Hepatocyte (in vitro differentiated cells): Measurements from ENCODE around the gene MARK3. TPM values are rescaled to one million over a fixed set of nuclear protein-coding genes. Genes with fewer than 3 reads are reported as not detected.

Experiments used
- DNase-seq: peaks from one replicate; pipeline ENCODE4 v3.0.0-alpha.2; 2016; ENCODE audit warnings: low spot score
- H2AFZ ChIP-seq: fragments of 200-600 bp; sonication (generic); 2 replicates; pipeline ENCODE4 v1.6.0; 2016; ENCODE audit warnings: antibody characterized with exemption, mild to moderate bottlenecking
- H3K27ac ChIP-seq: fragments of 200-600 bp; sonication (generic); 2 replicates; pipeline ENCODE4 v1.5.1; 2016; ENCODE audit warnings: mild to moderate bottlenecking
- H3K27me3 ChIP-seq: fragments of 200-600 bp; sonication (generic); 2 replicates; pipeline ENCODE4 v1.6.1; 2016
- H3K36me3 ChIP-seq: fragments of 200-600 bp; sonication (generic); replicated peaks from 2 replicates; pipeline ENCODE4 v1.5.1; 2016; ENCODE audit warnings: low read depth; ENCODE audit not compliant: insufficient read depth
- H3K4me1 ChIP-seq: fragments of 200-600 bp; sonication (generic); 2 replicates; pipeline ENCODE4 v1.5.1; 2016; ENCODE audit warnings: mild to moderate bottlenecking, moderate library complexity; ENCODE audit not compliant: insufficient read depth
- H3K4me2 ChIP-seq: fragments of 200-600 bp; sonication (generic); 2 replicates; pipeline ENCODE4 v1.6.0; 2016
- H3K4me3 ChIP-seq: fragments of 200-600 bp; sonication (generic); 2 replicates; pipeline ENCODE4 v1.5.1; 2016; ENCODE audit warnings: mild to moderate bottlenecking
- H3K79me2 ChIP-seq: fragments of 200-600 bp; sonication (generic); 2 replicates; pipeline ENCODE4 v1.6.0; 2017; ENCODE audit warnings: mild to moderate bottlenecking
- H3K9me2 ChIP-seq: fragments of 200-600 bp; sonication (generic); replicated peaks from 2 replicates; pipeline ENCODE4 v1.6.0; 2017; ENCODE audit warnings: mild to moderate bottlenecking; ENCODE audit not compliant: insufficient read depth
- H3K9me3 ChIP-seq: fragments of 200-600 bp; sonication (generic); 2 replicates; pipeline ENCODE4 v1.5.1; 2016; ENCODE audit warnings: low read depth, mild to moderate bottlenecking
- H4K20me1 ChIP-seq: fragments of 200-600 bp; sonication (generic); 2 replicates; pipeline ENCODE4 v1.6.0; 2016; ENCODE audit warnings: mild to moderate bottlenecking; ENCODE audit not compliant: insufficient read depth, poor library complexity, severe bottlenecking
- EZH2 ChIP-seq: fragments of 200-600 bp; sonication (generic); IDR thresholded peaks from 2 replicates; pipeline ENCODE4 v1.6.1; 2016; ENCODE audit warnings: antibody characterized with exemption, mild to moderate bottlenecking, borderline replicate concordance
- EZH2phosphoT487 ChIP-seq: fragments of 200-600 bp; sonication (generic); IDR thresholded peaks from one replicate; pipeline ENCODE4 v1.6.1; 2018; ENCODE audit warnings: antibody characterized with exemption, mild to moderate bottlenecking, low read depth, moderate library complexity; ENCODE audit not compliant: unreplicated experiment, severe bottlenecking
- WGBS: methylation state at CpG from one replicate; pipeline ENCODE4 v1.1.6; 2016; ENCODE audit warnings: low lambda C conversion rate; ENCODE audit errors: missing lambda C conversion rate; 5-methylcytosine and 5-hydroxymethylcytosine counted together
- polyA plus RNA-seq: library from polyadenylated mRNA; unstranded; fragments of >200 nt; fragmentation: Nextera tagmentation; extraction: Ambion mirVana; gene quantifications from 2 replicates; pipeline ENCODE4 v1.2.1, GENCODE V29; 2016
- total RNA-seq: library from RNA; depleted of rRNA; stranded (reverse); fragments of >200 nt; gene quantifications from 2 replicates; pipeline ENCODE4 v1.2.3, GENCODE V29; 2014
- TF ChIP-seq, protein P1 (sequence below): fragments of 200-600 bp; sonication (generic); IDR thresholded peaks from 2 replicates; pipeline ENCODE4 v1.5.1; 2016; ENCODE audit warnings: antibody characterized with exemption, mild to moderate bottlenecking; ENCODE audit not compliant: poor library complexity

MARK3 gene
- total and polyA plus RNA-seq, 2 experiments from 2014 or later, result 56.3 to 71.7 TPM

DNA sequence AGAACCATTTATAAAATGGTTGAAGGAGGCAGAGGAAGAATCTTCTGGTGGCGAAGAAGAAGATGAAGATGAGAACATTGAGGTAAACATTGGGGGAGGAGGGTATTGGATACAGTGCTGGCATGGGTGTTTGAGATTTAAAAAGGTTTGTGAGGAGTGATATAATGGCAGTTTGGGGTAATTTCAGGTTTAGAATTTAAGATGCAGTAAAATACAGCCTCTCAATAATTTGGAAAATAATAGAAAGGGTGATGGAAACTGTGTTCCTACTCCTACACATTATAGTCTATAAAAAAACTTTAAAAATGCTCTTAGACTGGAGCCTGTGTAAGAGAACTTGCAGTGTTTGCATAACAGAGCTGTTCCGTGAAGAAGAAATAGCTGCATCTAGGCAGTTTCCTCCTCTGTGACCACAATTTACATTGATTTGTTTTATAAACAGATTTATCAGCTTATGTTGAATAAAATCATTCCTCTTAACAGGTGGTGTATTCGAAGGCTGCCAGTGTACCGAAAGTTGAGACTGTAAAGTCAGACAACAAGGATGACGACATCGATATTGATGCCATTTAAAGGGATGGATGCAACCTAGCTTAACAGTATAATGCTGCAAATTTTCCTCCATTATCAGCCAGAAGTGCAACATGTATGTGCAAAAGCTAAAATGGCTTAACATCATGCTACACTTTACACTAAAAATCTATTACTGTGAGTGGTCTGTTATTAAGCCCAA, 44.6 kb upstream of the MARK3 start:
- H3K79me2 ChIP-seq, result peaks cover 48% of the 10 kb centered on the region

DNA sequence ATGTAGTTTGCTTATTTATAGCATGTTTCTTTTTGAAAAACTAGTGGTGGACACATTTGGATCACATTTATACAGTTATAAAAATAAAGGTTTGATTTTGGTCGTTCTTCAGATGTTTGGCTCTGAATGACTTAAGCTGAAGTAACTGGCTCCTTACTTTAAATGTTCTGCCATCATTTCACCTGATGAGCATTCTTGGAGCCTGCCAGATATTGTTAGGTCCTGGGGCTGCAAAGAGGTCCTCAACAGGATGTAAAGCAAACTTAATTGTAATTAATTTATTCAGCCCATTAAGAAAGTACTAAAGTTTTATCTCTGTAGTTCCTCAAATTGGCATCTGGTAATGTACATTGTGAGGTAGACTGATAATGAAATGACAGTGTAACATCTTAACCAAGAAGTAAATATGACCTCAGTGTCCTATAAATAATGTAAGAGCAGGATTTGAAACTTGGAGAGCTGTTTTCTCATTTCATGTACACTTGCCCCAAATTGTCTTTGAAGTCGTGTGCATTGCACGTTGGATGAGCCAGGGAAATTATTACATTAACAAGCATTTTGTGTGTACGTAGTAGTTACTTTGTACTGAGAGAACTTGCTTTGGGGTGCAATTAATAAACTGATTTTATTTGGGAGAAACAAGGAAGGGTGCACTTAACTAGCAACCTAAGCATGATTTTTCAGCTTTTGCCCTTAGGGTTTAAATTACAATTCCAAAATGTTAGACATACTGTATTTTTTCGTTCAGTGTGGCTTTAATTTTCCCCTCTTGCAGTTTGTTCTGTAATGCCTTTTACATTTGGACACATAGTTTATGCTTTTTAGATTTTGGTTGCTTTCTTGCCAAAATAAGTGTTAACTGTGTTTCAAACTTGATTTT, 43.7 kb upstream of the MARK3 start:
- H3K79me2 ChIP-seq, result peaks cover 40% of the 10 kb centered on the region
- no peak overlapping the region for H3K4me2 ChIP-seq
- no peaks in the 10 kb centered on the region for H3K9me2 ChIP-seq
- 93% methylated on average over 5 of the region's 5 CpGs for WGBS
- no peaks in the 10 kb centered on the region for H3K4me1 ChIP-seq
- no peak overlapping the region for H3K27ac ChIP-seq
- TF ChIP-seq, protein P1, sequence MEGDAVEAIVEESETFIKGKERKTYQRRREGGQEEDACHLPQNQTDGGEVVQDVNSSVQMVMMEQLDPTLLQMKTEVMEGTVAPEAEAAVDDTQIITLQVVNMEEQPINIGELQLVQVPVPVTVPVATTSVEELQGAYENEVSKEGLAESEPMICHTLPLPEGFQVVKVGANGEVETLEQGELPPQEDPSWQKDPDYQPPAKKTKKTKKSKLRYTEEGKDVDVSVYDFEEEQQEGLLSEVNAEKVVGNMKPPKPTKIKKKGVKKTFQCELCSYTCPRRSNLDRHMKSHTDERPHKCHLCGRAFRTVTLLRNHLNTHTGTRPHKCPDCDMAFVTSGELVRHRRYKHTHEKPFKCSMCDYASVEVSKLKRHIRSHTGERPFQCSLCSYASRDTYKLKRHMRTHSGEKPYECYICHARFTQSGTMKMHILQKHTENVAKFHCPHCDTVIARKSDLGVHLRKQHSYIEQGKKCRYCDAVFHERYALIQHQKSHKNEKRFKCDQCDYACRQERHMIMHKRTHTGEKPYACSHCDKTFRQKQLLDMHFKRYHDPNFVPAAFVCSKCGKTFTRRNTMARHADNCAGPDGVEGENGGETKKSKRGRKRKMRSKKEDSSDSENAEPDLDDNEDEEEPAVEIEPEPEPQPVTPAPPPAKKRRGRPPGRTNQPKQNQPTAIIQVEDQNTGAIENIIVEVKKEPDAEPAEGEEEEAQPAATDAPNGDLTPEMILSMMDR, result no peak
- TF ChIP-seq EZH2, result no peak
- TF ChIP-seq EZH2phosphoT487, result no peak
- no peak overlapping the region for H2AFZ ChIP-seq
- peaks cover 78% of the 10 kb centered on the region for H4K20me1 ChIP-seq
- H3K27me3 ChIP-seq, result no peaks in the 10 kb centered on the region
- H3K9me3 ChIP-seq, result no peaks in the 10 kb centered on the region
- no peak overlapping the region for H3K4me3 ChIP-seq
- H3K36me3 ChIP-seq, result peaks cover 22% of the 10 kb centered on the region
- no peak for DNase-seq

More for the DNA sequence above, 44.6 kb upstream of the MARK3 start:
- H2AFZ ChIP-seq, result no peak overlapping the region
- H3K4me3 ChIP-seq, result no peak overlapping the region
- peaks cover 22% of the 10 kb centered on the region for H3K36me3 ChIP-seq
- TF ChIP-seq, protein P1, result no peak
- TF ChIP-seq EZH2 (no peak), EZH2phosphoT487 (no peak)
- H3K27ac ChIP-seq, result no peak overlapping the region
- 95% methylated on average over 6 of the region's 6 CpGs for WGBS
- peaks cover 87% of the 10 kb centered on the region for H4K20me1 ChIP-seq
- no peaks in the 10 kb centered on the region for H3K9me2 ChIP-seq
- DNase-seq, result no peak
- H3K4me2 ChIP-seq, result no peak overlapping the region
- no peaks in the 10 kb centered on the region for H3K27me3 ChIP-seq
- H3K4me1 ChIP-seq, result peaks cover 7% of the 10 kb centered on the region
- H3K9me3 ChIP-seq, result no peaks in the 10 kb centered on the region

DNA sequence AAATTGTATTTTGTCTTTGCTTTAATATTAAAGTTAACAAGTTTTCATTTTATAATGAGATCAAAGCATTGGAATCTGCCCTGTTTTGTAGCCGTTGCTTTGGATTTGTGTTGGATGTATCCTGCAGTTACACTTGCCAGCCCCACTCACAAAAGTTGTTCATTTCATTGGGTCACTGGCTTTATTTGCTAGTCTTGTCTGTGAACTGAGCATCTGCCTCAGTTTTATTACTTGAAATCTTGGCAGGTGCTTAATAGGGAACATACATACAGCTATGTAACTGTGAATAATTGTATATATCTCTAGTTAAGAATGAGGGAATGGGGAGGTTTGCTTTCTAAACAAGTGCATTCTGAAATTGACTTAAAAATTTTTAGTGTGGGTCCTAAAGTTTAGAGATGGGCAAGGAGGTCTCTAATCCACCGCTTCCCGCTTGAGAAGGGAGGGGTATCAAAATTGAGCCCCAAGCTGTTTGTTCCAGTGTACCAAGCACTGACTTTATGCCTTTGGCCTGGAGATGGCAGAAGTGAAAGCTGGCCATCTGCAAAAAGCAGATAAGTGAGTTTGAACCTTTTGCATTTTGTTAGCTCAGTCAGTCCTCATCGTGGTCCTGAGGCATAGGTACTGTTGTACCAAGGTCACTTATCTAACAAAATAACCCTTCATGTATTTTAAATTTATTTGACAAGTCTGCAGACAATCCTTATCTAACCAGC, 41.9 kb upstream of the MARK3 start:
- Histone ChIP-seq H4K20me1 (peaks cover 60% of the 10 kb centered on the region), H3K4me3 (no peak overlapping the region), H3K79me2 (peaks cover 22% of the 10 kb centered on the region), H3K9me2 (no peaks in the 10 kb centered on the region), H3K27me3 (no peaks in the 10 kb centered on the region), H3K9me3 (no peaks in the 10 kb centered on the region), H3K27ac (no peak overlapping the region), H3K4me1 (no peaks in the 10 kb centered on the region), H3K4me2 (no peak overlapping the region), H3K36me3 (peaks cover 8% of the 10 kb centered on the region), H2AFZ (no peak overlapping the region)
- no peak for DNase-seq
- TF ChIP-seq, protein P1, result no peak
- TF ChIP-seq EZH2phosphoT487, result no peak
- TF ChIP-seq EZH2, result no peak
- WGBS, result 96% methylated on average over 4 of the region's 4 CpGs
